GM18861 (cell line): Measurements from ENCODE around the gene RAB22A.

ENCODE experiments used
- ATAC-seq: cut with Tn5 transposase; IDR thresholded peaks from one replicate; pipeline ENCODE4 v1.9.1; 2021; ENCODE audit not compliant: unreplicated experiment

Gene RAB22A

GRCh38 chr20:58309591-58310290 lies at the start of gene RAB22A:
TSS of gene RAB22A (plus strand) at chr20:58309715. CDS start at chr20:58309977, 262 bp downstream.
- ATAC-seq = peak; percentile 41

GRCh38 chr20:58260006-58260405 lies 49.5 kb upstream of the RAB22A start:
- ATAC-seq = no peak

- no peak for ATAC-seq
Observed at GRCh38 chr20:58261660-58262059, 47.9 kb upstream of the RAB22A start.

- no peak for ATAC-seq
Observed at GRCh38 chr20:58264271-58264670, 45.2 kb upstream of the RAB22A start.

- ATAC-seq = no peak
Observed at GRCh38 chr20:58267389-58268215, 41.9 kb upstream of the RAB22A start.

GRCh38 chr20:58268421-58268821 lies 41.1 kb upstream of the RAB22A start:
- ATAC-seq = no peak

GRCh38 chr20:58268936-58269619 lies 40.4 kb upstream of the RAB22A start:
- no peak for ATAC-seq

- ATAC-seq = no peak
Observed at GRCh38 chr20:58271606-58272351, 37.7 kb upstream of the RAB22A start.

GRCh38 chr20:58274384-58274783 lies 35.1 kb upstream of the RAB22A start:
- ATAC-seq = no peak

GRCh38 chr20:58277107-58277506 lies 32.4 kb upstream of the RAB22A start:
- no peak for ATAC-seq

DNA sequence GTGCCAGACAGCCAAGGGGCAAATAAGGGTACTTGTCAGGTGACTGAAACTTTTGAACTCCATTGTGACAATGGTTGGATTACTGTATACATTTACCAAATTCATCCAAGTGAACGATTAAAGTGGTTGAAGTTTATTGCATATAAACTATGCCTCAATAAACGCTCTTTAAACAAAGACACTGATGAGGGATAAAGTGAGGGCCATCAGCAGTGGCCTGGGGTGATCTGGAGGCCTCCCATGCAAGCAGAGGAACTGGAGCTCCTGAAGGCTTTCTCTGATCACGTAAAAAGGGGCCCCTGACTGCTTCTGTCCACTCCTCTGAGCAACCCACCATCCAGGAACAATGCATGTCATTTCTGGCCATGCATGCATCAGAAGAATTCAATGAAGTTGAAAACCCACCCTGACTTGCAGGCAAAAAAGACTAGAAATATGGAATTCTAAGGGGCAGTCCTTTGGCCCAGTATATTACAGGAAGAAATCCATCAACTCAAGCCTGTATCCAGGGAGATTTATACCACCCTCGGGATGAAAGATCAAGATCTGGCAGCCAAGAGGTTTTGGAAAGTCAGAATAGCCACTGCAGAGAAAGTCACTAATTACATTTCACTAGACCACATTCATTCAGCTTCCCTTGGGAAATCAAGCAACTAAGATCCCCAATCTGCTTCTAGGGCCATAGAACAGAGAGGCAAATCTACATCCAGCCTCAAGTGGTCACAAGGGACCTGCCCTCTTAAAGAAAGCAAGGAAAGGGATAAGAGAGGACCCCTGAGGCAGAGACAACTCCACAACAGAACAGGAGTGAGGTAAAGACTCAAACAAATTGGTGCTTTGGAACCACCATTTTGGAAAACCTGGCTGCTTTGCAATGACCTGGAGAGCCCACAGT lies 31.7 kb upstream of the RAB22A start:
- no peak for ATAC-seq

- ATAC-seq = no peak
Observed at GRCh38 chr20:58286729-58287128, 22.8 kb upstream of the RAB22A start.

DNA sequence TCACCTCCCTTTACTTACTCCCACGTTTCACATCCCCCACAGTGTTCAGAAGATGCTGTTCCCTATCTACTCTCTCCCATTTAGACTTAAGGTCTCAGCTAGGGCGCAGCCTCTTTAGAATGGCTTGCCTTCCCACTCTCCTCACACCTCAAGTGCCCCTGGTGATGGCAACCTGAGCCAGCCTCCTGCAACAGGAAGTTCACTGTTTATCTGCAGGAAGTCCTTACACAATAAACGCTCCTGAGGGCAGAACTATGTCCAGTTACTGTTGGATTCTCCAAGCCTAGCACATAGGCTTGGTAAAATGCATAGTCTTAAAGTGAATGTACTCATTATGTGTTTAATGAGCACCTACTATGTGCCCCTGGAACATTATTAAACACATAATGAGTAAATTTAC lies 21.9 kb upstream of the RAB22A start:
- ATAC-seq = no peak

- ATAC-seq = no peak
Observed at GRCh38 chr20:58289143-58289542, 20.4 kb upstream of the RAB22A start.

DNA sequence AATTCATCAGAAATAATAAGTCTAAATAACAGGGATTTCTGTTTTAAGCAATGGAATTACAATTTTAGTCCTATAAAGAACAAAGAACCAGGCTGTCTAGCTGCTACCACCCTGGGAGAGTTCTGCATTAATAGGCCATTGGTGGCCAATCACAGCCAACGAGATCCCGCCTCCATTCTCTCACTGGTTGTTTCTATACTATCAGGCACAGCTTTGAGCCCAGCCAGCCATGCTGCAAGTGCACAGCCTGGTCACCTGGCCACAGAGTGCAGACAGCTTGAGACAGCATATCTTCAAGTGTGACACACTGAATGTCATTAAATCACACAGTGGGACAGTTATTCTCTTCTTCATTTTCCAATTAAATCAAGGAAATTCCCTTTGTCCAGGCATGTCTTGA lies 16.1 kb upstream of the RAB22A start:
- ATAC-seq = peak; percentile 48

DNA sequence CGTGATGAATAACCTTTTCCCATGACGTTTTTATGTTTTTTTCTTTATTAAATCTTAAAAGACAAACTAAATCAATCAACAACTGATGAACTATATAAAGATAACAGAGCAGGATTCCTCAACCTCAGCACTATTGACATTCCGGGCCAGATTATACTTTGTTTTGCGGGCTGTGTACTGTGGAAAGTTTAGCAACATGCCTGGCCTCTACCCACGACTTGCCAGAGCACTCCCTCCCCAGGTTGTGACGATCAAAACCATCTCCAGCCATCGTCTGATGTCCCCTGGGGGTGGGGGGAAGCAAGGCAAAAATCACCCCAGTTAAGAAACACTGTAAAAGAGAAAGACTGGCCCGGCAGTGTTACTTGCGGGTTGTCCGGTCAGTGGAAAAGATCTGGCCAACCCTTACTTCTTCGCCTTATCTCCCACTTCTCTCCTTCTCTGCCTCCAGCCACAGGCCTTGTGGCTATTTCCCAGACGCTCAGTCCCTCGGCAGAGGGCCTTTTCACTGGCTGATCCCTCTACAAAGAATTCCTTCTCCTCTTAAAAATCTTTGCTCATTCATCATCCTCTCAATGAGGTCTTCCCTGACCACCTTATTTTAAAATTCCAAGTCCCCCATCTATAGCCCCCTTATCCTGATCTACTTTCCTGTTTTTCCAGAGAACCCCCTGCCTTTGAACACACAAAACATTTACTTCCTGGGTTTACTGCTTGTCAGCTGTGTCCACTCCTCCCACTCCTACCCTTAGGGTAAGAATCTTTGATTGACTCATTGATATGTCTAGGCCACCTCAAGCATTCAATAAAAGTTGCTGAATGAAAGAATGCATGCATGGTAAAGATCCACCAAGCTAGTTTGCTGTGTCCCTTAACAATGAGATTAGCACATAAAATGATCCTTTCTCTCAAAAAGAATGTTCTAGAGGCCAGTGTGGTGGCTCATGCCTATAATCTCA lies 14.7 kb upstream of the RAB22A start:
- ATAC-seq = no peak

- no peak for ATAC-seq
Observed at GRCh38 chr20:58296051-58296837, 13.3 kb upstream of the RAB22A start.

- no peak for ATAC-seq
Observed at GRCh38 chr20:58297394-58297793, 12.1 kb upstream of the RAB22A start.
